COLO668 (cell line): ENCODE results near the gene A1CF.
"Not testable (repeated sequence)": the region's sequence is repeated elsewhere in the genome, so short reads cannot be mapped to it uniquely, and the experiment has no call there.

Experiments used
- DNase-seq: peaks from one replicate; lab custom pipeline; 2025; ENCODE audit not compliant: unreplicated experiment; lab: John Stamatoyannopoulos, UW

Gene A1CF

GRCh38 chr10:50794490-50794889 lies 90.9 kb downstream of the A1CF start:
- DNase-seq, result no peak

GRCh38 chr10:50788951-50789945 lies 96.2 kb downstream of the A1CF start:
- DNase-seq, result no peak

GRCh38 chr10:50787962-50788361 lies 97.5 kb downstream of the A1CF start:
- DNase-seq, result peak; percentile 1

- not testable (repeated sequence) for DNase-seq
Observed at GRCh38 chr10:50782017-50782416, 103.4 kb downstream of the A1CF start.

- DNase-seq, result not testable (repeated sequence)
Observed at GRCh38 chr10:50780036-50780435, 105.4 kb downstream of the A1CF start.

GRCh38 chr10:50774868-50775267 lies 110.6 kb downstream of the A1CF start:
- DNase-seq, result not testable (repeated sequence)

GRCh38 chr10:50772042-50772441 lies 113.4 kb downstream of the A1CF start:
- not testable (repeated sequence) for DNase-seq

- not testable (repeated sequence) for DNase-seq
Observed at GRCh38 chr10:50766774-50767513, 118.5 kb downstream of the A1CF start.
